OCI-LY7 (cell line): ENCODE measurements around the gene AMMECR1.

Experiments
- CTCF ChIP-seq: fragments of 200-600 bp; sonication (generic); conservative IDR thresholded peaks from 2 replicates; pipeline ENCODE4 v1.5.1; 2014; ENCODE audit warnings: mild to moderate bottlenecking, antibody characterized with exemption, low read length, moderate library complexity, mixed read lengths
- EZH2phosphoT487 ChIP-seq: fragments of 200-600 bp; sonication (generic); IDR thresholded peaks from 2 replicates; pipeline ENCODE4 v1.6.1; 2018; ENCODE audit warnings: low read depth, borderline replicate concordance, mild to moderate bottlenecking, mixed run types, antibody characterized with exemption, low read length, moderate library complexity, mixed read lengths

GRCh38 chrX:110242371-110242770, 75.5 kb downstream of the AMMECR1 start:
- TF ChIP-seq CTCF (no peak), EZH2phosphoT487 (no peak)
